ENCODE results near the gene ZMYM2.
A peak's percentile ranks its signal among the peaks of the same experiment; 100 is the strongest.
"Not testable (repeated sequence)": the region's sequence is repeated elsewhere in the genome, so short reads cannot be mapped to it uniquely, and the experiment has no call there.

ZMYM2 gene

DNA sequence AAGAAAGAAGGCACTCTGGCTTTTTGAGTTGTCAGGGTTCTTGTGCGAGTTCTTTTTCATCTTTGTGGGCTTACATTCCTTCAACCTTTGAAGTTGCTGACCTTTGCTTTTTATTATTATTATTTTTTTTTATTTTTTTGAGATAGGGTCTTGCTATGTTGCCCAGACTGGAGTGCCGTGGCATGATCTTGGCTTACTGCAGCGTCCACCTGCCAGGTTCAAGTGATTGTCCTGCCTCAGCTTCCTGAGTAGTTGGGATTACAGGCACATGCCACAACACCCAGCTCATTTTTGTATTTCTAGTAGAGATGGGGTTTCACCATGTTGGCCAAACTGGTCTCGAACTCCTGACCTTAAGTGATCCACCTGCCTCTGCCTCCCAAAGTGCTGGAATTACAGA, 84.1 kb downstream of the ZMYM2 start:
- not testable (repeated sequence) for H3K4me3 ChIP-seq (ENCODE audit: low read depth, low read length); DNase-seq (ENCODE audit: low read depth)

DNA sequence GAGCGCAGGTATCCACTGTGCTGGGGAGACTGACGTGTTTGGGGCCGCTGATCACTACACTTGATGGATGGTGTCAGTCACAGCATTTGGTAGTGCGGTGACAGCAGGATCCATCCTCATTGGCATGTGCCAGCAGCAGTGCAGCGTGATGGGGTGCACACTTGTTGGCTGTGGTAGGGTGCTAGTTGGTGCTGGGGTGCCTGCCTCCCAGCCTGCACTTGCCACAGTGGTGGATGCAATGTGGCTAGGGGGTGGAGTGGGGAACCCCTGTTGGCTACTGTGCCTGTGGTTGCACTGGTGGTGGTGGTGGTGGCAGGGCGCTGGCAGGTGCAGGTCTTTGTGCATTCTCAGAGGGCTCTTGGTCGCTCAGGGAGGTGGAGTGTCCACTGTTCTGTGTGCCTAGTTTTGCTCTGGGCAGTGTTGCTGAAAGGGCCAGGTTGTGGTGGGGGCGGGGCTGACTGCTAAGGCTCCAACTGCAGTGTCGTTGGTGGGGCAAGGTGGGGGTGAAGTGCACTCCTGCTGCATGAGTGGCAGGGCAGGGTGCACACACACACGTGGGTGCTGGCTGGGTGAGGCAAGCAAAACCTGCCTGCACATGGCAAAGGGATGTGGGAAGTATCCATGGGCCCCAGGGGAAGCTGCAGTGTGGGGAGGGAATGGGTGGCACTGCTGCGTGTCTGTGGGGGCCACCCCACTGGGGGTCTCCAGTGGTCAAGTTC, 84.8 kb downstream of the ZMYM2 start:
- DNase-seq (ENCODE audit: low read depth) = no peak
- no peak overlapping the region for H3K4me3 ChIP-seq (ENCODE audit: low read depth, low read length)

DNA sequence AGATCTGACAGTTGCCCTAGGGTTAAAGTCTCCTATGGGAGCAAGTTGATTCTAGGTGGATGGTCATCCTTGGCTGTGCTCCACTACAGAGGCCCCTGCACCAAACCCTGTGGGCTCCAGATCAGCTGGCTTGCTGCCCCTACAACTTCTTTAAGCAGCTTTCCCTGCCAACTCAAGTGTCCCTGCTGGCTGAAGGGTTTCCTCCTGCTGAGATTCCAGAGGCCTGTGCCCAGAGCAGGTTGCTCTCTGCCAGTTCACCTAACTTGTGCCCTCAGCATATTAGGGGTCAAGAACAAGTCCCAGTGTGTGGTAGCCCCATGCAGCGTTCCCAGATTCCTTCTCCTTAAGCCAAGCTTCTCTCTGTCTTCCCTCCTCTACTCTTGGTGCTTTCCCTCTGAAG, 85.6 kb downstream of the ZMYM2 start:
- no peak for DNase-seq (ENCODE audit: low read depth)
- no peak overlapping the region for H3K4me3 ChIP-seq (ENCODE audit: low read depth, low read length)

DNA sequence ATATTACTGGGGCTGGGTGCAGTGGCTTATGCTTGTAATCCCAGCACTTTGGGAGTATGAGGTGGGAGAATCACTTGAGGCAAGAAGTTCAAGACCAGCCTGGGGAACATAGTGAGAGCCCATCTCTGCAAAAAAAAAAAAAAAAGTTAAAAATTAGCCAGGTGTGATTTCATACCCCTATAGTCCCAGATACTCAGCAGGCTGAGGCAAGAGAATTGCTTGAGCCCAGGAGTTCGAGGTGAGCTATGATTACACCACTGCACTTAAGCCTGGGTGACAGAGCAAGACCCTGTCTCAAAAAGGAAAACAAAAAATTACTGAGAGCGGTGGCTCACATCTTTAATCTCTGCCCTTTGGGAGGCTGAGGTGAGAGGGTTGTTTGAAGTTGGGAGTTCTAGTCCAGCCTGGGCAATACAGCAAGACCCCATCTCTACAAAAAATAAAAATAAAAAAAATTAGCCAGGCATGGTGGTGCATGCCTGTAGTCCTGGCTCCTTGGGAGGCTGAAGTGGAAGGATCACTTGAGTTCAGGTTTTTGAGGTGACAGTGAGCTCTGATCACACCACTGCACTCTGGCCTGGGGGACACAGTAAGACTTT, 87.5 kb downstream of the ZMYM2 start:
- DNase-seq (ENCODE audit: low read depth) = no peak
- H3K4me3 ChIP-seq (ENCODE audit: low read depth, low read length) = no peak overlapping the region

DNA sequence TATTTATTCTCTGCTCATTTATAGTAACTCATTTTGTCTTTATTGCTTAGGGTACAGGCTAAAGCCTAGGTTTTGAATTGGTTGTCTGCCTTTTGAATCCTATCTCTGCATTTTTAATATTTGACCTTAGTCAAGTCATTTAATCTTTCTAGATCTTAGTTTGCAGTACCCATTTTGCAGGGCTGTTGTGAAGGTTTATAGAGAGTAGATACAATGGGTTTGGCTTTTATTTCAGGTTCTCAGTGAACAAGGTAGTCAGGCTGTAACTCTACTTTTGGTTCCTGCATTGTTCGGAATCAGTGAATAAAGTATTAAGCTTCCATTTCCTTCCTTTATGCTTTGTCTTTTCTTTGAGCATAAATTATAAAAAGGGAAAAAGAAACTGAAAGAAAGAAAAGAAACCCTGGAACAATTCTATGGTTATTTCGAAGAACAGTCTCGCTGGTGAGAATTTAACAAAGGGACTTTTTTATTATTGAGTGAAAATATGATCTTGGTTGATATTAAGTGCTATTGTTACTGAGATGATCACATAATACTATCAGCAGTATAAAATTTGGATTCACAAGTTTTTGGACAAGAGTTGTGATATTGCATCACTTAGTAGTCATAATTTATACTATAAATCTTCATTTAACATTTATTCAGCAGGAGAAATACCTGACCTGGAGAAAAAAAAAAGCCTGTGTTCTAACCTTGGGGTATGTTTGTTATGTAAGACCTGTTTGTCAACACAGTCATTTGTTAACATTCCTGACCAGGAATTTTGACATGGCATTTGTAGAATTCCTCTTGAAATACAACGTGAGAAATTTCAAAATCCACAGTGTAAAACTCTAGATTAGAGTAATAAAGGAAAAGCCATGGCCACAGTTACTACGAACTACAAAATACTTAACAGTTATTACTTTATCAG, 91.3 kb downstream of the ZMYM2 start:
- H3K4me3 ChIP-seq (ENCODE audit: low read depth, low read length) = no peak overlapping the region
- DNase-seq (ENCODE audit: low read depth) = no peak

DNA sequence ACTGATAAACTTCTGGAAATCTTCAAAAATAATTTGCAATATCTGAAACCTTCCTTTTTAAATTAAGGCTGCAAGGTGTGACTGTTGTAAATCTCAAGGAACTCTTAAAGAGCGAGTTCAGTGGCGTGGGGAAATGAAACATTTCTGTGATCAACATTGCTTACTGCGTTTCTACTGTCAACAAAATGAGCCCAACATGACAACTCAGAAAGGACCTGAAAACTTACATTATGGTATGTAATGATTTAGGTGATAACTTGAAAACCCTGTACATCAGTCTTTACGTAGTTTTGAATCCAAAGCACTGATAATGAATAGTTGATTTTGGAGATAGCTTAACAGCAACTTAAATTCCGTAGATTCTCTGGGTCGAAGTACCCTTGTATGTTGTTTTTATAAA, 92.8 kb downstream of the ZMYM2 start:
- no peak for DNase-seq (ENCODE audit: low read depth)
- H3K4me3 ChIP-seq (ENCODE audit: low read depth, low read length) = no peak overlapping the region

DNA sequence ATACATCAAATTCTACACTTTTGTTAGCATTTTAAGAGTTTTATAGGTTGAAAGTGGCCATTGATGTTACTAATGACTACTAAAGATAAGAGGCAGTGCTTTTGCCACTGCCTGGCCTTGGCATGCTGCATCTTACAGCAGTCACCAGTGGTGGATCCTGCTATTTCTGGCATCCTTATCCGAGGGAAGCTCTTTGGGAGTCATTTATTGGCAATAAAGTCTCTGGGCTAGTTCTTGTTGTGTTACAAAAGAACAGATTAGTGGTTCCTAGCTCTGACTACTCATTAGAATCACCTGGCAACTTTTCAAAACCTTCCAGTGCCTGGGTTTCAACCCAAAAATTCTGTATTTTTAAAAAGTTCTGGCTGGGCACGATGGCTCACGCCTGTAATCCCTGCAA, 94.5 kb downstream of the ZMYM2 start:
- H3K4me3 ChIP-seq (ENCODE audit: low read depth, low read length) = no peak overlapping the region

DNA sequence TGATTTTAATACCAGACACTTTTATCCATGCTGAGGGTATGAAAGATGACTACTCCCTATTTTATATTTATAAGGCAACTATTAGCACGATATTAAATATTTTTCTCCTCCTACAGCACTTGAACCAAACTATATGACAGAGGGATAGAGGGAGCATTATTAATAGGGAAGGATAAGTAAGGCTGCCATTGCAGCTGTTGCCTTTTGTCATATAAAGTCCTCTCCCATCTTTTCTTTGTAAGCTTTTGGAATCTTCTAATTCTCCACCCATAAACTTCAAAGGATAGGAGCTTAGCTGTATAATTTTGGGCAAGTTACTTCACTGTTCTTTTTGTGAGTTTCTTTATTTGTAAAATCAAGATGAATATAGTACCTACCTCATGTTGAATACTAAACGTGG, 95.4 kb downstream of the ZMYM2 start:
- H3K4me3 ChIP-seq (ENCODE audit: low read depth, low read length) = no peak overlapping the region
- no peak for DNase-seq (ENCODE audit: low read depth)

More for the DNA sequence above, 94.5 kb downstream of the ZMYM2 start:
- no peak for DNase-seq (ENCODE audit: low read depth)

DNA sequence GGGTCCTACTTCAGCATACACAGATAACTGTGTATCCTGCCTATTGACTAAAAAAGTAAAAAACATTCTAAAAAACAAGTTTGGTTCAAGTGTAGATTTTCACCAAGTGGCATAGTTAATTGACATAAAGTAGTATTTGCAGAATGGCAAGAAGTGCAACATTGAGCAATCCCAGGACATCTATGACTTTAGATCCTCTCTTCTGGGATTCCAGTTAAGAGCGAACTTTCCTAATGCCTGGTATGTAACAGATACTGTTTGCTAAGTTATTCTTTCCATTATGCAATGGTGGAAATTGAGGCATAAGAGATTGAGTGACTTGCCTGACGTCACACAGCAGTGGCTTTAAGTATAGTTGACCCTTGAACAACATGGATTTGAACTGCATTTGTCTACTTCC, 96.1 kb downstream of the ZMYM2 start:
- no peak for DNase-seq (ENCODE audit: low read depth)
- H3K4me3 ChIP-seq (ENCODE audit: low read depth, low read length) = no peak overlapping the region

DNA sequence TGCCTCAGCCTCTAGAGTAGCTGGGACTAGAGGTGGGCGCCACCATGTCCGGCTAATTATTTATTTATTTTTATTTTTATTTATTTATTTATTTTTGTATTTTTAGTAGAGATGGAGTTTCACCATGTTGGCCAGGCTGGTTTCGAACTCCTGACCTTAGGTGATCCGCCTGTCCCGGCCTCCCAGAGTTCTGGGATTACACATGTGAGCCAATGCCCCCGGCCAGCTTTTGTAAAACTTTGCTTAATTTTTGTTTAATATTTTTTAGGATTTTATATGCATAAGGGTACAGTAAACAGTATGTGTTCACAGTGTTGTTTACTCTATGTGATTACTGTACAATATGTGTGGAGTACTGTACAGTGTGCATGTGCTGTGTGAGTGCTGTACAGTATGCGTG, 98.7 kb downstream of the ZMYM2 start:
- DNase-seq (ENCODE audit: low read depth) = no peak
- H3K4me3 ChIP-seq (ENCODE audit: low read depth, low read length) = no peak overlapping the region

DNA sequence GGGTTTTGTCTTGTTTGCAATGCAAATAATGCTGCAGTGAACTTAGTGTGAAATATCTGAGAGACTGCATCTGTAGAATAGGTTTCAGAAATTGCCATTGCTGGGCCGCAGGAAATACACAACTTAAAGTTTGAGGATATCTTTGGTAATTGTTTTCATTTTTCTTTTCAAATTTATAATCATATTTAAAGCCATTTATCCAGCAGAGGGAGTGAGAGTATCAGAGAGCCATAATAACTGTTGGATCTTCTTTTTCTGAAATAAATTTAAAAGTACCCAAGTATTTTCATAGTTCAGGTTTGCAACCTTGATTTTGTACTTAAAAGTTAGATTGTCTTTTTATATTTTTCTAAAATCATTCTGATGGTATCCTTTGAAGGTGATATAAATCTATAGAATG, 99.4 kb downstream of the ZMYM2 start:
- DNase-seq (ENCODE audit: low read depth) = no peak
- H3K4me3 ChIP-seq (ENCODE audit: low read depth, low read length) = no peak overlapping the region

DNA sequence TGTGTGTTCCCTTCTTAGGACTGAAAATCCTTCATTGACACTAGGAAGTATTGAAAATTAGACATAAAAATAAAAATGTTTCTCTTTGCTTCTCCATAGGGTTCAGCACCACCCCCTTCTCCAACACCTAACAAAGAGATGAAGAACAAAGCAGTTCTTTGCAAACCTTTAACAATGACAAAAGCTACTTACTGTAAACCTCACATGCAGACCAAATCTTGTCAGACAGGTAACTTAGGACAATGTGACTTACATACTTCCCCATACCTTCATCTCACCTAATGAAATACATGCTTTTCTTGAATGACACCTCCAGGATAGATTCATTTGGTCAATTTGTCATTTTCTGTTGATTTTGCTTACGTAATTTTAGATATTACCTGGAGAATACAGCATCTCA, 99.9 kb downstream of the ZMYM2 start:
- H3K4me3 ChIP-seq (ENCODE audit: low read depth, low read length) = no peak overlapping the region
- no peak for DNase-seq (ENCODE audit: low read depth)

DNA sequence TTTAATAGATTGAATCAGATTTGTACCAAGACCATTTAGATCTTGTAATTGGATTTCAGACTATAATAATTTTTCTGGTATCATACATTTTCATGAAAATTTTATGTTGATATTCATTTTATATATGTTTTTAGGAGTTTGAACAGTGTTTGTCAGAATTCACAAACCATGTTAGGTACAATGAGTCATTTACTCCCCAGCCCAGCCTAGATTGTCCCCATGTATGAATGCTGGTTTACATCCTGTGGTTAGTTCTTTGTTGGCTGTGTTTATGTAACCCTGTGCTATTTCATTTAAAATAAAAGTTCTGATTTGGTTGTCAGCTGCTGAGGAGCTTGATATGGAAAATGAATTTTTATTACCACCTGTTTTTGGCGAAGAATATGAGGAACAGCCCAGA, 105.6 kb downstream of the ZMYM2 start:
- peak; percentile 7 for DNase-seq (ENCODE audit: low read depth)
- no peak overlapping the region for H3K4me3 ChIP-seq (ENCODE audit: low read depth, low read length)

DNA sequence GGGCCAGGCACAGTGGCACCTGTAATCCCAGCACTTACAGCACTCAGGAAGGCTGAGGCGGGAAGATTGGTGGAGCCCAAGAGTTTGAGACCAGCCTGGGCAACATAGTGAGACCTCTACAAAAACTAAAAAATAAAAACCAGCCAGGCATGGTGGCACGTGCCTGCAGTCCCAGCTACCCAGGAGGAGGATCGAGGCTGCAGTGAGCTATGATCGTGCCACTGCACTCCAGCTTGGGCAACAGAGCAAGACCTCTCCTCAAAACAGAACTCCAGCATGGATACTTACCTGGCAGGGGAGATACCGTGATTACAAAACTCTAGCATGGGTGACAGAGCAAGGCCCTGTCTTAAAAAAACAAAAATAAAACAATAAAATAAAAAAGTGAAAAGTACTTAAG, 107.0 kb downstream of the ZMYM2 start:
- no peak for DNase-seq (ENCODE audit: low read depth)
- H3K4me3 ChIP-seq (ENCODE audit: low read depth, low read length) = no peak overlapping the region

DNA sequence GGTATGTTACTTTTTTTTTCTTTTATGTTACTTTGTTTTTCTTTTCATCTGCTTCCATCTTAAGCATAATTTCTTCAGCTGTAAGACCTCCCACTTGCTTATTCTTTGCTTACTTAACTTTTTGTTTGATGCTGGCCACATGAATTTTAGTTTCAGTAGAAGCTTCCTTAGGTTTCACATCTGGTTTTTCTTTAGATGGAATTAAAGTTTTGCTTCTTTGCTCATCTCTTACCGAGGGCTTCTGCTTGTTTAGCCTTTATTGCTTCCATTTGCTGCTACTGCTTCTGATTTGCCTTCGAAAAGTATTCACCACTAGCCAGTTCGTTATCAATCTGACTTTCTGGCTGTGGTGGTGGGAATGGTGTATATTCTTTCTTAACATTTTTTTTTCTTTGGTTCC, 111.4 kb downstream of the ZMYM2 start:
- H3K4me3 ChIP-seq (ENCODE audit: low read depth, low read length) = no peak overlapping the region
- no peak for DNase-seq (ENCODE audit: low read depth)

DNA sequence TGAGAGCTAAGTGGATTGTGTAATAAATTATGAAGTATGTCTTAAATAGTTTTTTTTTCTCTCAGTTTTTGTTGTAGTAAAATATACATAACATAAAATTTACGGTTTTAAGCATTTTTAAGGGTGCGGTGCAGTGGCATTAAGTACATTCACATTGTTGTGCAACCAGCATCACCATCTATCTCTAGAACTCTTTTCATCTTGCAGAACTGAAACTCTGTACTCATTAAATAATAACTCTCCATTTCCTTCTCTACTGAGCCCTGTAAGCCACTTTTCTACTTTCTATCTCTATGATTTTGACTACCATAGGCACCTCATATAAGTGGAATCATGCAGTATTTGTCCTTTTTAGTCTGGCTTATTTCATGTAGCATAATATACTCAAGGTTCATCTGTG, 115.2 kb downstream of the ZMYM2 start:
- DNase-seq (ENCODE audit: low read depth) = no peak
- no peak overlapping the region for H3K4me3 ChIP-seq (ENCODE audit: low read depth, low read length)

DNA sequence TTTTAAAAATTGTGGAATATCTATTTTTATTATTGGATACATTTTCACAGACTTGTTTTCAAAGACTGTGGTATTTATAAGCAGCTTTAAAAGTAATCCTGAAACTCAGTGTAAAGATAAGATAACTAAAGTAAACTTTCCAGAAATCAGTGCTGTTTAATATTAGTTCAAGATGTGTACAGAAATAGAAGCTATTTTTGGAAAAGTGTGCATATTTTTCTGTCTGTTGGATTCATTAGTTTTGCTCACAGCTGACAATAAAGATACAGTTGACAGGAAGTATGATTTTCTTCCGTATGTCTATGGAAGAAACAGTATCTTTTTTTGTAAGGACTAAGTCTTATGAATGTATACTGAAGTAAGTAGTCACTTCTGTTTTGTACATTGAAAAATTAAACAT, 116.4 kb downstream of the ZMYM2 start:
- DNase-seq (ENCODE audit: low read depth) = no peak
- H3K4me3 ChIP-seq (ENCODE audit: low read depth, low read length) = no peak overlapping the region

DNA sequence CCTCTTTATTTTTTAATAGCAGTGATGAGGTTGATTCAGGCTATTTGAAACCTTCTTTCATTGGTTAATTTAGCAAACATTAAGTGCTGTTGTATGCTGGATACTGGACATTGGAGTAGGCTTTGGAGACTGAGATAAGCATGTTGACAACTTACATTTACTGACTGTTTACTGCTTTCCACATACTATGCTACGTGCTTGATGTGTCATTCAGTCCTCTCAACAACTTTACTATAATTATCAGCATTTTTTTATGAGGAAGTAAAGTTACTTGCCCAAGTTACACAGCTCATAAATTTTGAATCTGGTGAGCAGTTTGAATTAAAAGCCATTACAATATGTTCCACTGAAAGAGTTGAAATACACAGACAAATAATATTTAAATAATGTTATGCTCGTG, 118.6 kb downstream of the ZMYM2 start:
- H3K4me3 ChIP-seq (ENCODE audit: low read depth, low read length) = no peak overlapping the region
- no peak for DNase-seq (ENCODE audit: low read depth)

DNA sequence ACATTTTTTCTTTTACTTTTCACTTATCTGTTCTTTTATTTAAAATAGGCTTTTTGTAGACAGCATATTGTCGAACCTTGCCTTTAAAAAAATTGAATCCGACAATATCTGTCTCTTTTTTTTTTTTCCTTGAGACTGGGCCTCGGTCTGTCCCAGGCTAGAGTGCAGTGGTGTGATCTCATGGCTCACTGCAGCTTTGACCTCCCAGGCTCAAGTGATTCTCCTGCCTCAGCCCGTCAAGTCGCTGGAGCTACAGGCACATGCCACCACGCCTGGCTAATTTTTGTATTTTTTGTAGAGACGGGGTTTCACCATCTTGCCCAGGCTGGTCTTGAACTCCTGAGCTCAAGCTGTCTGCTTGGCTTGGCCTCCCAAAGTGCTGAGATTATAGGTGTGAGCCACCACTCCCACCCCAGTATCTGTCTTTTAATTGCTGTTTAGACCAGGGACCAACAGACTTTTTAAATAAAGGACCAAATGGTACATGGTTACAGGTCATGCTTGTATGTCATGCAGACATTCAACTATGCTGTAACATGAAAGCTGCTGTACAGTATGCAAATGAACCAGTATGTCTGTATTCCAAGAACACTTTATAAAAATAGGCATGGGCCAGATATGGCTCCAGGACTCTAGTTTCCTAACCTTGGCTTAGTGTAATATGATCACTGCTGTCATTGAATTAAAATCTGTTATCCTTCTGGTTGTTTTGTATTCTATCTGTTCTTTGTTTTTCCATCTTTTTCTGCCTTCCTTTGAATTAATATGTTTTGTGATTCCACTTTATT, 122.0 kb downstream of the ZMYM2 start:
- no peak for DNase-seq (ENCODE audit: low read depth)
- H3K4me3 ChIP-seq (ENCODE audit: low read depth, low read length) = no peak overlapping the region

DNA sequence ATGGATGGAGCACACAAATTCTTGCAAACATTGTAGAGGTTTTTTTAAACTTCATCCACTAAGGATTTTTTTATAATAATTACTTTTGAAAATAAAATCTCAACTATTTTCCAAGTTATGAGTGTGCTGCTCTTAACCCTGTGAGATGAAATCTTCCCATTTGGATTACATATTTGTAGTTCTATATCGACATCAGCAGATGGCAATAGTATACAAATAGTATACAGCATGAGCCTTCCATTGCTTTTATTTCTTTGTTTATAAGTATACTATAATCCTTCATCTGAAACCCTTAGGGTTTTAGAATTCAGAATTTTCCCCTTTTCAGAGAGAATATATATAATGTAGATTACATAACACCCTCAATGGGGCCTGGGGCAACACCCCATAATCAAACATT, 131.8 kb downstream of the ZMYM2 start:
- no peak for DNase-seq (ENCODE audit: low read depth)
- H3K4me3 ChIP-seq (ENCODE audit: low read depth, low read length) = no peak overlapping the region
